HepG2 (cell line): ENCODE data around the gene QRICH2. TPM values are rescaled to one million over a fixed set of nuclear protein-coding genes. Genes with fewer than 3 reads are reported as not detected.
A peak's percentile ranks its signal among the peaks of the same experiment; 100 is the strongest.

Experiments
- GMEB1 ChIP-seq: sonication (generic); formaldehyde crosslinking; IDR thresholded peaks from 2 replicates; pipeline ENCODE4 v1.5.1; 2020; ENCODE audit warnings: missing genetic modification reagents, mild to moderate bottlenecking, borderline replicate concordance
- ZNF614 ChIP-seq: IDR thresholded peaks from 2 replicates; pipeline ENCODE4 v1.6.1; 2018; ENCODE audit warnings: missing biosample characterization, missing genetic modification reagents, inconsistent platforms, borderline replicate concordance
- ZNF660 ChIP-seq: sonication (generic); formaldehyde crosslinking; IDR thresholded peaks from 2 replicates; pipeline ENCODE4 v1.5.1; 2020; ENCODE audit warnings: mild to moderate bottlenecking, low read depth, missing genetic modification reagents, borderline replicate concordance
- ZNF691 ChIP-seq: sonication (generic); formaldehyde crosslinking; IDR thresholded peaks from 2 replicates; pipeline ENCODE4 v1.4.0; 2020; ENCODE audit warnings: missing genetic modification reagents, low read depth, mild to moderate bottlenecking, borderline replicate concordance
- polyA plus RNA-seq, 8 experiments: library from polyadenylated mRNA; depleted of rRNA in 3 of 8; stranded (reverse) in 7 of 8; unstranded in 1 of 8; fragments of >200 nt; fragmentation: Illumina TruSeq in 4 of 8; extraction: Trizol in 4 of 8; gene quantifications; 2 replicates each; pipeline versions ENCODE4 v1.2.1 to v1.2.3, GENCODE V29; 2011 to 2016; ENCODE audit warnings: low read depth in 4 of 8, missing spikeins in 1 of 8, mixed read lengths in 1 of 8; ENCODE audit not compliant: insufficient read depth in 1 of 8
- total RNA-seq, 5 experiments: library from RNA; depleted of rRNA; stranded (reverse); fragments of >200 nt; fragmentation: Illumina TruSeq; extraction: Trizol; gene quantifications; 2 replicates each; pipeline ENCODE4 v1.2.3, GENCODE V29; 2016; ENCODE audit warnings: low read depth in 1 of 5
- TF ChIP-seq, protein P1 (sequence below), 2 experiments: sonication (generic) in 1 of 2; formaldehyde crosslinking in 1 of 2; IDR thresholded peaks; 2 replicates each; pipeline versions ENCODE4 v1.6.1 to v1.9.0; 2014 to 2022; ENCODE audit warnings: antibody characterized with exemption in 1 of 2, borderline replicate concordance in 1 of 2, inconsistent platforms in 1 of 2, low read depth in 1 of 2, missing genetic modification reagents in 1 of 2
- TF ChIP-seq, protein P2 (sequence below): sonication (generic); formaldehyde crosslinking; conservative IDR thresholded peaks from 2 replicates; pipeline ENCODE4 v1.8.0; 2022; ENCODE audit warnings: missing genetic modification reagents
- TF ChIP-seq, protein P3 (sequence below): IDR thresholded peaks from 2 replicates; pipeline ENCODE4 v1.6.1; 2012; ENCODE audit warnings: low read length, improper control_type of control experiment
- TF ChIP-seq, protein P4 (sequence below): sonication (generic); formaldehyde crosslinking; IDR thresholded peaks from 2 replicates; pipeline ENCODE4 v1.4.0; 2020; ENCODE audit warnings: mild to moderate bottlenecking, missing genetic modification reagents
- TF ChIP-seq, protein P5 (sequence below): sonication (generic); formaldehyde crosslinking; IDR thresholded peaks from 2 replicates; pipeline ENCODE4 v1.4.0; 2020; ENCODE audit warnings: missing genetic modification reagents, mild to moderate bottlenecking, borderline replicate concordance

QRICH2 gene
- total and polyA plus RNA-seq, 2 of the 13 experiments (the other 11 are each of a cell fraction or from before 2014, with no cell fraction given): 3.7 to 5.7 TPM

- TF ChIP-seq, protein P1, sequence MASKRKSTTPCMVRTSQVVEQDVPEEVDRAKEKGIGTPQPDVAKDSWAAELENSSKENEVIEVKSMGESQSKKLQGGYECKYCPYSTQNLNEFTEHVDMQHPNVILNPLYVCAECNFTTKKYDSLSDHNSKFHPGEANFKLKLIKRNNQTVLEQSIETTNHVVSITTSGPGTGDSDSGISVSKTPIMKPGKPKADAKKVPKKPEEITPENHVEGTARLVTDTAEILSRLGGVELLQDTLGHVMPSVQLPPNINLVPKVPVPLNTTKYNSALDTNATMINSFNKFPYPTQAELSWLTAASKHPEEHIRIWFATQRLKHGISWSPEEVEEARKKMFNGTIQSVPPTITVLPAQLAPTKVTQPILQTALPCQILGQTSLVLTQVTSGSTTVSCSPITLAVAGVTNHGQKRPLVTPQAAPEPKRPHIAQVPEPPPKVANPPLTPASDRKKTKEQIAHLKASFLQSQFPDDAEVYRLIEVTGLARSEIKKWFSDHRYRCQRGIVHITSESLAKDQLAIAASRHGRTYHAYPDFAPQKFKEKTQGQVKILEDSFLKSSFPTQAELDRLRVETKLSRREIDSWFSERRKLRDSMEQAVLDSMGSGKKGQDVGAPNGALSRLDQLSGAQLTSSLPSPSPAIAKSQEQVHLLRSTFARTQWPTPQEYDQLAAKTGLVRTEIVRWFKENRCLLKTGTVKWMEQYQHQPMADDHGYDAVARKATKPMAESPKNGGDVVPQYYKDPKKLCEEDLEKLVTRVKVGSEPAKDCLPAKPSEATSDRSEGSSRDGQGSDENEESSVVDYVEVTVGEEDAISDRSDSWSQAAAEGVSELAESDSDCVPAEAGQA (IDR thresholded peaks at IDR 0.05; ENCODE audit: low read depth): no peak
- TF ChIP-seq, protein P1 (CRISPR knock-in tag; IDR thresholded peaks at IDR 0.05; ENCODE audit: borderline replicate concordance): no peak
- TF ChIP-seq, protein P2, sequence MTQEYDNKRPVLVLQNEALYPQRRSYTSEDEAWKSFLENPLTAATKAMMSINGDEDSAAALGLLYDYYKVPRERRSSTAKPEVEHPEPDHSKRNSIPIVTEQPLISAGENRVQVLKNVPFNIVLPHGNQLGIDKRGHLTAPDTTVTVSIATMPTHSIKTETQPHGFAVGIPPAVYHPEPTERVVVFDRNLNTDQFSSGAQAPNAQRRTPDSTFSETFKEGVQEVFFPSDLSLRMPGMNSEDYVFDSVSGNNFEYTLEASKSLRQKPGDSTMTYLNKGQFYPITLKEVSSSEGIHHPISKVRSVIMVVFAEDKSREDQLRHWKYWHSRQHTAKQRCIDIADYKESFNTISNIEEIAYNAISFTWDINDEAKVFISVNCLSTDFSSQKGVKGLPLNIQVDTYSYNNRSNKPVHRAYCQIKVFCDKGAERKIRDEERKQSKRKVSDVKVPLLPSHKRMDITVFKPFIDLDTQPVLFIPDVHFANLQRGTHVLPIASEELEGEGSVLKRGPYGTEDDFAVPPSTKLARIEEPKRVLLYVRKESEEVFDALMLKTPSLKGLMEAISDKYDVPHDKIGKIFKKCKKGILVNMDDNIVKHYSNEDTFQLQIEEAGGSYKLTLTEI: no peak
- TF ChIP-seq GMEB1 (CRISPR knock-in tag) (peak; percentile 41; the same call in 1 of the 2 replicates), ZNF691 (CRISPR knock-in tag) (0 out of 2 replicates have a peak, but pooled peaks have one; percentile 24), ZNF614 (peak; percentile 31; the same call in 1 of the 2 replicates), ZNF660 (CRISPR knock-in tag) (no peak)
- TF ChIP-seq, protein P3, sequence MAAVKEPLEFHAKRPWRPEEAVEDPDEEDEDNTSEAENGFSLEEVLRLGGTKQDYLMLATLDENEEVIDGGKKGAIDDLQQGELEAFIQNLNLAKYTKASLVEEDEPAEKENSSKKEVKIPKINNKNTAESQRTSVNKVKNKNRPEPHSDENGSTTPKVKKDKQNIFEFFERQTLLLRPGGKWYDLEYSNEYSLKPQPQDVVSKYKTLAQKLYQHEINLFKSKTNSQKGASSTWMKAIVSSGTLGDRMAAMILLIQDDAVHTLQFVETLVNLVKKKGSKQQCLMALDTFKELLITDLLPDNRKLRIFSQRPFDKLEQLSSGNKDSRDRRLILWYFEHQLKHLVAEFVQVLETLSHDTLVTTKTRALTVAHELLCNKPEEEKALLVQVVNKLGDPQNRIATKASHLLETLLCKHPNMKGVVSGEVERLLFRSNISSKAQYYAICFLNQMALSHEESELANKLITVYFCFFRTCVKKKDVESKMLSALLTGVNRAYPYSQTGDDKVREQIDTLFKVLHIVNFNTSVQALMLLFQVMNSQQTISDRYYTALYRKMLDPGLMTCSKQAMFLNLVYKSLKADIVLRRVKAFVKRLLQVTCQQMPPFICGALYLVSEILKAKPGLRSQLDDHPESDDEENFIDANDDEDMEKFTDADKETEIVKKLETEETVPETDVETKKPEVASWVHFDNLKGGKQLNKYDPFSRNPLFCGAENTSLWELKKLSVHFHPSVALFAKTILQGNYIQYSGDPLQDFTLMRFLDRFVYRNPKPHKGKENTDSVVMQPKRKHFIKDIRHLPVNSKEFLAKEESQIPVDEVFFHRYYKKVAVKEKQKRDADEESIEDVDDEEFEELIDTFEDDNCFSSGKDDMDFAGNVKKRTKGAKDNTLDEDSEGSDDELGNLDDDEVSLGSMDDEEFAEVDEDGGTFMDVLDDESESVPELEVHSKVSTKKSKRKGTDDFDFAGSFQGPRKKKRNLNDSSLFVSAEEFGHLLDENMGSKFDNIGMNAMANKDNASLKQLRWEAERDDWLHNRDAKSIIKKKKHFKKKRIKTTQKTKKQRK: no peak
- TF ChIP-seq, protein P4, sequence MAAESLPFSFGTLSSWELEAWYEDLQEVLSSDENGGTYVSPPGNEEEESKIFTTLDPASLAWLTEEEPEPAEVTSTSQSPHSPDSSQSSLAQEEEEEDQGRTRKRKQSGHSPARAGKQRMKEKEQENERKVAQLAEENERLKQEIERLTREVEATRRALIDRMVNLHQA (CRISPR knock-in tag): no peak
- TF ChIP-seq, protein P5, sequence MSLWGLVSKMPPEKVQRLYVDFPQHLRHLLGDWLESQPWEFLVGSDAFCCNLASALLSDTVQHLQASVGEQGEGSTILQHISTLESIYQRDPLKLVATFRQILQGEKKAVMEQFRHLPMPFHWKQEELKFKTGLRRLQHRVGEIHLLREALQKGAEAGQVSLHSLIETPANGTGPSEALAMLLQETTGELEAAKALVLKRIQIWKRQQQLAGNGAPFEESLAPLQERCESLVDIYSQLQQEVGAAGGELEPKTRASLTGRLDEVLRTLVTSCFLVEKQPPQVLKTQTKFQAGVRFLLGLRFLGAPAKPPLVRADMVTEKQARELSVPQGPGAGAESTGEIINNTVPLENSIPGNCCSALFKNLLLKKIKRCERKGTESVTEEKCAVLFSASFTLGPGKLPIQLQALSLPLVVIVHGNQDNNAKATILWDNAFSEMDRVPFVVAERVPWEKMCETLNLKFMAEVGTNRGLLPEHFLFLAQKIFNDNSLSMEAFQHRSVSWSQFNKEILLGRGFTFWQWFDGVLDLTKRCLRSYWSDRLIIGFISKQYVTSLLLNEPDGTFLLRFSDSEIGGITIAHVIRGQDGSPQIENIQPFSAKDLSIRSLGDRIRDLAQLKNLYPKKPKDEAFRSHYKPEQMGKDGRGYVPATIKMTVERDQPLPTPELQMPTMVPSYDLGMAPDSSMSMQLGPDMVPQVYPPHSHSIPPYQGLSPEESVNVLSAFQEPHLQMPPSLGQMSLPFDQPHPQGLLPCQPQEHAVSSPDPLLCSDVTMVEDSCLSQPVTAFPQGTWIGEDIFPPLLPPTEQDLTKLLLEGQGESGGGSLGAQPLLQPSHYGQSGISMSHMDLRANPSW (CRISPR knock-in tag): no peak; the same call in 1 of the 2 replicates
These were observed 70.2 kb downstream of the QRICH2 start (continued) for GRCh38 chr17:76237859-76238313.
